Adrenal gland (tissue), 12 donors: ENCODE data around the gene OR1N2. TPM values are rescaled to one million over a fixed set of nuclear protein-coding genes. Genes with fewer than 3 reads are reported as not detected.

Experiments
- DNase-seq, 7 donors: peaks; one replicate each; pipeline ENCODE4 v3.0.0-alpha.2; 2019 to 2020
- H3K27ac ChIP-seq, 5 donors: fragments of 200-600 bp; sonication (generic) in 4 of 5; 1 replicate in 3 of 5; 2 replicates in 2 of 5; pipeline versions ENCODE4 v1.5.1 to v1.8.0; 2016 to 2020; ENCODE audit warnings: mild to moderate bottlenecking in 1 of 5
- H3K27me3 ChIP-seq: fragments of 200-600 bp; 2 replicates; pipeline ENCODE4 v1.8.0; 2021
- H3K36me3 ChIP-seq, 2 donors: fragments of 200-600 bp; replicated peaks in 1 of 2; 1 replicate in 1 of 2; 2 replicates in 1 of 2; pipeline versions ENCODE4 v1.5.1 to v1.8.0; 2018 to 2022
- H3K4me1 ChIP-seq, 2 donors: fragments of 200-600 bp; replicated peaks in 1 of 2; 1 replicate in 1 of 2; 2 replicates in 1 of 2; pipeline versions ENCODE4 v1.5.1 to v1.8.0; 2018 to 2021
- H3K4me3 ChIP-seq, 4 donors: fragments of 200-600 bp; sonication (generic) in 3 of 4; one replicate each; pipeline ENCODE4 v1.5.1; 2016 to 2018
- H3K9me3 ChIP-seq, 3 donors: fragments of 200-600 bp; sonication (generic) in 1 of 3; replicated peaks in 1 of 3; 1 replicate in 2 of 3; 2 replicates in 1 of 3; pipeline versions ENCODE4 v1.5.1 to v1.8.0; 2016 to 2021
- POLR2A ChIP-seq, 2 donors: fragments of 450-650 bp; IDR thresholded peaks; one replicate each; pipeline ENCODE4 v1.6.1; 2017; ENCODE audit warnings: antibody characterized with exemption in 2 of 2, mild to moderate bottlenecking in 2 of 2, moderate library complexity in 1 of 2
- WGBS, 4 donors: extraction: QIAGEN DNeasy Blood & Tissue Kit in 2 of 4; methylation state at CpG; one replicate each; pipeline versions ENCODE4 v1.1.5 to v1.1.7; 2013 to 2017; 5-methylcytosine and 5-hydroxymethylcytosine counted together
- intact Hi-C, 2 donors: fragments of 100-400 bp; cut with DNase I; formaldehyde crosslinking; loops; one replicate each; pipeline versions ENCODE4 v1.14.1 to v1.15.0; 2022 to 2023
- polyA plus RNA-seq, 3 donors: library from polyadenylated mRNA; stranded (reverse); fragments of 200-250 nt in 2 of 3; fragments of 350-450 nt in 1 of 3; fragmentation: Illumina TruSeq in 1 of 3; extraction: RNeasy Lipid Tissue Mini Kit (QIAGEN cat#74804) in 1 of 3; gene quantifications; one replicate each; pipeline ENCODE4 v1.2.3, GENCODE V29; 2013 to 2014
- total RNA-seq, 9 donors: library from RNA; depleted of rRNA in 4 of 9; stranded (reverse); fragments of >200 nt in 4 of 9; fragments of 120-200 nt in 1 of 9; fragmentation: NEBNext Ultra II Directional in 1 of 9; extraction: Animal tissue kit (Norgen Biotek cat#: 25700) in 1 of 9; gene quantifications; one replicate each; pipeline versions ENCODE4 v1.1.0 to v1.2.4, GENCODE V29; 2013 to 2023
- TF ChIP-seq, protein P1 (sequence below), 6 experiments: fragments of 450-650 bp in 4 of 6; fragments of 200-600 bp in 2 of 6; sonication (generic) in 1 of 6; IDR thresholded peaks; 1 replicate in 5 of 6; 2 replicates in 1 of 6; pipeline versions ENCODE4 v1.5.1 to v1.8.0; 2016 to 2021; ENCODE audit warnings: antibody characterized with exemption in 6 of 6, mild to moderate bottlenecking in 2 of 6, moderate library complexity in 1 of 6
- donor health status: healthy with polysubstance abuse.
- donor health status: Bipolar disorder and iron deficiency.
- donor health status: DM: yes; HTN: yes; CAD: no.
- donor health status: DM: no; HTN: no; CAD: no.
- donor health status: DM: no; HTN: no; CAD: no.
- donor health status: DM: yes; HTN: yes; CAD: no.

The OR1N2 gene
- total and polyA plus RNA-seq, 12 donors, result not detected

DNA sequence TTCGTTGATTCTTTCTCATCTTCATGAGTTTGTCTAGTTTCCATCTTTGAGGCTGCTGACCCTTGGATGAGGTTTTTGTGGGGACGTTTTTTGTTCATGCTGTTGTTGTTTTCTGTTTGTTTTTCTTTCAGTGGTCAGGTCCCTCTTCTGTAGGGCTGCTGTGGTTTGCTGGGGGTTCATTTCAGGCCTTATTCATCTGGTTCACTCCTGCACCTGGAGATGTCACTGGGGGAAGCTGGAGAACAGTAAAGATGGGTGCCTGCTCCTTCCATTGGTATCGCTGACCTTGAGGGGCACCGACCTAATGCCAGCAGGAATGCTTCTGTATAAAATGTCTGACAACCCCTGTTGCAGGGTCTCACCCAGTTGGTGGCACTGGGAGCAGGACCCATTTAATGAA is 8.5 kb downstream of the OR1N2 start:
- no peak overlapping the region for H3K4me3 ChIP-seq
- WGBS, 4 donors, result 58 to 77% (median 73%) methylated on average over 4 of the region's 4 CpGs
- H3K36me3 ChIP-seq, result no peaks in the 10 kb centered on the region
- intact Hi-C loops, result no loop called here
- H3K27me3 ChIP-seq, result no peaks in the 10 kb centered on the region
- TF ChIP-seq, protein P1, sequence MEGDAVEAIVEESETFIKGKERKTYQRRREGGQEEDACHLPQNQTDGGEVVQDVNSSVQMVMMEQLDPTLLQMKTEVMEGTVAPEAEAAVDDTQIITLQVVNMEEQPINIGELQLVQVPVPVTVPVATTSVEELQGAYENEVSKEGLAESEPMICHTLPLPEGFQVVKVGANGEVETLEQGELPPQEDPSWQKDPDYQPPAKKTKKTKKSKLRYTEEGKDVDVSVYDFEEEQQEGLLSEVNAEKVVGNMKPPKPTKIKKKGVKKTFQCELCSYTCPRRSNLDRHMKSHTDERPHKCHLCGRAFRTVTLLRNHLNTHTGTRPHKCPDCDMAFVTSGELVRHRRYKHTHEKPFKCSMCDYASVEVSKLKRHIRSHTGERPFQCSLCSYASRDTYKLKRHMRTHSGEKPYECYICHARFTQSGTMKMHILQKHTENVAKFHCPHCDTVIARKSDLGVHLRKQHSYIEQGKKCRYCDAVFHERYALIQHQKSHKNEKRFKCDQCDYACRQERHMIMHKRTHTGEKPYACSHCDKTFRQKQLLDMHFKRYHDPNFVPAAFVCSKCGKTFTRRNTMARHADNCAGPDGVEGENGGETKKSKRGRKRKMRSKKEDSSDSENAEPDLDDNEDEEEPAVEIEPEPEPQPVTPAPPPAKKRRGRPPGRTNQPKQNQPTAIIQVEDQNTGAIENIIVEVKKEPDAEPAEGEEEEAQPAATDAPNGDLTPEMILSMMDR (IDR thresholded peaks at IDR 0.05), result no peak
- no peak for TF ChIP-seq POLR2A (IDR thresholded peaks at IDR 0.05)
- H3K27ac ChIP-seq, result no peak overlapping the region
- DNase-seq, result no peak
- H3K9me3 ChIP-seq, result no peaks in the 10 kb centered on the region
- H3K4me1 ChIP-seq, result no peaks in the 10 kb centered on the region

DNA sequence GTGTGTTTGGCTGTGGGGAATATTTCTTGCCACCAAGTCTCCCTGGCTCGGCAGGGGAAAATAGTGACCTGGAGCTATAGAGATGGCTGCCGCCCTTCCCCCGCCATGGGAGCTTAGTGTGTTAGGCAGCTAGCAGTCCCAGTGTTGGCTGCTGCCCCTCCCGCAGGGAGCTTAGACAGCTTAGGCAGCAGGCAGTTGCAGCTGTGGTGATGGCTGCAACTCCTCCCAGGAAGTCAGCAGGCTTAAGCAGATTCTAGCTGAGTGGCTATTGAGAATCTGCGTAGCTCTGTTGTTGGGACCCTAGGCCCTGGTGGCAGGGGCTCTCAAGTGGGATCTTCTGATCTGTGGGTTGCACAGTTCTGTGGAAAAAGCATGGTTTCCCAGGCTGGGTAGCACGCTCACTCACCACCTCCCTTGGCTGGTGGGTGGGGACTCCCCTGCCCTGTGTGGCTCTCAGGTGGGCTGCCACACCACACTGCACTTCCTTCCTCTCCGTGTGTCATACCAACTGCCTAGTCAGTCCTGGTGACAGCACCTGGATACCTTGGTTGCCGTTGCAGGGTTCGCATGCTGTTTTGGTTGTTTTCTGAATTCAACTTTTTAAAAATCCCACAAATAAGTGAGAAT is 9.3 kb downstream of the OR1N2 start:
- intact Hi-C loops, result no loop called here
- H3K36me3 ChIP-seq, result no peaks in the 10 kb centered on the region
- WGBS, 4 donors, result 41 to 69% (median 46%) methylated on average over 3 to 9 of the region's 9 CpGs
- DNase-seq, result no peak
- no peaks in the 10 kb centered on the region for H3K4me1 ChIP-seq
- no peak for TF ChIP-seq POLR2A (IDR thresholded peaks at IDR 0.05)
- TF ChIP-seq, protein P1 (IDR thresholded peaks at IDR 0.05), result no peak
- H3K9me3 ChIP-seq, result no peaks in the 10 kb centered on the region
- H3K27me3 ChIP-seq, result no peaks in the 10 kb centered on the region
- H3K27ac ChIP-seq, result no peak overlapping the region
- H3K4me3 ChIP-seq, result no peak overlapping the region

DNA sequence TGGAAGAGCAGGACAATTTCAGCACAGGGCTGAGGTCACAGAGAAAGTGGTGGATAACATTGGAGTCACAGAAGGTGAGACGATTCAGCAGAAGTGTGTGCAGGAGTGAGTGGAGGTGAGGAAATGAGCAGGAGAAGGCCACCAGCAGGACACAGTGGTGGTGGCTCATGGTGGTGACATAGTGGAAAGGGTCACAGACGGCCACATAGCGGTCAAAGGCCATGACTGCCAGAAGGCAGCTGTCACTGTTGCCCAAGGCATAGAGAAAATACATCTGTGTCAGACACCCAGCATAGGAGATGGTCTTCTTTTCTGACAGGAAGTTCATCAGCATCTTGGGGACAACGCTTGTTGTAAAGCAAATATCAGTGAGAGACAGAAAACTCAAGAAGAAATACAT is 15.0 kb downstream of the OR1N2 start:
- no peak for TF ChIP-seq POLR2A (IDR thresholded peaks at IDR 0.05)
- TF ChIP-seq, protein P1 (IDR thresholded peaks at IDR 0.05), result no peak
- Histone ChIP-seq H3K27me3 (no peaks in the 10 kb centered on the region), H3K4me3 (no peak overlapping the region), H3K9me3 (no peaks in the 10 kb centered on the region), H3K27ac (no peak overlapping the region), H3K4me1 (no peaks in the 10 kb centered on the region), H3K36me3 (no peaks in the 10 kb centered on the region)
- no peak for DNase-seq
- WGBS, 4 donors, result 75 to 81% (median 75%) methylated on average over 4 of the region's 4 CpGs
- intact Hi-C loops, result no loop called here

DNA sequence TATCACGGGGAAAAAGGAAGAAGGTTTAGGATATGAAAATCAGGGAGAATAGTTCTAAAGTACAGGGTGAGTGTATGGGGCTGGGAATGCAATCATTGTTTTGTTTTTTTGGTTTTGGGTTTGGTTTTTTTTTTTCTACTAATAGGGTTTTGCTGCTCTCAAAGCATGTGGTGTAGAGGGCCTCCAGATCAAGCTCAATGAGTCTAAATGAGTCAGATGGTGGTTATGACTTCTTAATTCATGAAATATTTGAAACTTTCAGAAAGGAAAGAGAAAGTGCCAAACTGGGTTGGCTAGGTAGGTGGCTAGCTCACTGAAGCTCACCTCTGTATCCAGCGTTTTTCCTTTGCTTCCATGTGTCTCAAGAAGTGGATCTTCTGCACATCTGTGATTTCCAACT is 19.5 kb downstream of the OR1N2 start:
- Histone ChIP-seq H3K27me3 (no peaks in the 10 kb centered on the region), H3K4me3 (no peak overlapping the region), H3K9me3 (no peaks in the 10 kb centered on the region), H3K36me3 (no peaks in the 10 kb centered on the region), H3K4me1 (no peaks in the 10 kb centered on the region), H3K27ac (no peak overlapping the region)
- no peak for DNase-seq
- 65 to 70% (median 66%) methylated on average over 2 of the region's 2 CpGs for WGBS, 4 donors
- intact Hi-C loops, result no loop called here
- no peak for TF ChIP-seq POLR2A (IDR thresholded peaks at IDR 0.05)

DNA sequence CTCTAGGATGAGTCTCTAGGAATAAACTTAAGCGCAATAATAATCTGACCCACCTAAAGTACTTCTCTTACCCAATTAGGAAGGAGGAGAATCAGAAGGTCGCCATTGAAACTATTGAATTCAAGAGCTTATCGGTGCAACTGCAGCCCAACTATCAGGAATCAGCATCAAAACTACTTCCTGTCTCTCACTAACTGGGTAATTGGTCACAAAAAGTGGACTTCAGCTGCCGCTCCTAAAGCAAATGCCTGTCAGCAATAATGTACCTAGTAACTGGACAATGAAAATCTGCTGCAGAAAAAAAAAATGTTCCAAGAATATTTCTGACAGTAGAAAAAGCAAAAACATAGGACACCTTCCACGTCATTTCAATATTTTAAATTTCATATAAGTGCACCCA is 27.0 kb downstream of the OR1N2 start:
- no peaks in the 10 kb centered on the region for H3K36me3 ChIP-seq
- H3K4me1 ChIP-seq, result no peaks in the 10 kb centered on the region
- TF ChIP-seq POLR2A (IDR thresholded peaks at IDR 0.05), result no peak
- TF ChIP-seq, protein P1 (IDR thresholded peaks at IDR 0.05), result no peak
- no peak for DNase-seq
- H3K4me3 ChIP-seq, result no peak overlapping the region
- H3K27me3 ChIP-seq, result no peaks in the 10 kb centered on the region
- intact Hi-C loops, result no loop called here
- H3K27ac ChIP-seq, result no peak overlapping the region
- H3K9me3 ChIP-seq, result no peaks in the 10 kb centered on the region
- 65 to 72% (median 66%) methylated on average over 5 of the region's 5 CpGs for WGBS, 4 donors
